IPS-15b (cell line): ENCODE results near the gene ATG9A.

Experiments used
- H3K27me3 ChIP-seq: one replicate; pipeline ENCODE4 v1.6.1; 2013; ENCODE audit warnings: low read length; ENCODE audit not compliant: control insufficient read depth, insufficient read depth
- H3K36me3 ChIP-seq: one replicate; pipeline ENCODE4 v1.6.1; 2013; ENCODE audit warnings: low read length; ENCODE audit not compliant: control insufficient read depth, insufficient read depth
- H3K4me1 ChIP-seq: one replicate; pipeline ENCODE4 v1.6.1; 2013; ENCODE audit warnings: mild to moderate bottlenecking, low read length; ENCODE audit not compliant: control insufficient read depth, insufficient read depth
- H3K4me3 ChIP-seq: one replicate; pipeline ENCODE4 v1.5.1; 2013; ENCODE audit warnings: low read depth, low read length
- H3K9ac ChIP-seq: one replicate; pipeline ENCODE4 v1.6.1; 2013; ENCODE audit warnings: low read depth, mild to moderate bottlenecking, low read length
- H3K9me3 ChIP-seq: one replicate; pipeline ENCODE4 v1.6.1; 2013; ENCODE audit warnings: mild to moderate bottlenecking, low read length; ENCODE audit not compliant: control insufficient read depth, insufficient read depth

The ATG9A gene

DNA sequence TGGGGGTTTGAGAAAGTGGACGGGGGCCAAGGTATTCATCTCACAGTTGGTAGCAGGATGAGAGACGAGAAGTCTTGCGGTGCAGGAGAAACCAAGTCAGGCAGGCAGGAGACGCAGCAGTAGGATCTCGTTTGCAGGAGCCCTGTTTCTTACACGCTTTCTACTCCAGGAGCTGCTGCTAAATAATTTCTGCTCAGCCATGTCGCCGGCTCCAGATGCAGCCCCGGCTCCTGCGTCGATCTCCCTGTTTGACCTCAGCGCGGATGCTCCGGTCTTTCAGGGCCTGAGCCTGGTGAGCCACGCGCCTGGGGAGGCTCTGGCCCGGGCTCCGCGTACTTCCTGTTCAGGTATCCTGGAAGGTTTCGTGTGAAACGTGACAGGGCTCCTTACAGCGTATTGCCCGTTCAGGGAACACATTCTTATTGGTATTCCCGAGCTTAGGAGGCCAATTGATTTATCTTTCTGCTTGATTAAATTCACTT is 664 bp upstream of the ATG9A start:
- peaks cover 29% of the 10 kb centered on the region for H3K36me3 ChIP-seq
- no peaks in the 10 kb centered on the region for H3K9me3 ChIP-seq

DNA sequence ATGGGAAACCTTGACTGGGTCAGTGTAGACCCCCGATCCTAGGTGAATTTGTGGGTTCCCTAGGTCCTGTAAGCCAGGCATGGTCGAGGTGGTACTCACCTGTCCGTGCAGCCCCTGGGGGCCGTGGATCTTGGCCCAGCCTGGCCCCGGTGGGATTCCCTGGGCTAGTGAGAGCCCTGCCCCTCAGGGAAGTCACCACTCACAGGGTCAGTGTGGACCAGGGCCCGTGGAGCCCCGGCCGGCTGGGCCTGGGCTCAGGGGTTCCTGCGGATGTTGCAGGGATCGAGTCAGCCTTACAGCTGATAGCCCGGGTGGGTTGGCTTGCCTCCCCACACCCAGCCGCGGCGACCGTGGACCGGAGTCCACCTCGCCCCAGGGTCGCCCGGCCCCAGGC is 528 bp downstream of the ATG9A start:
- H3K9ac ChIP-seq = peak overlapping the region; percentile 76
- peak overlapping the region; percentile 98 for H3K4me3 ChIP-seq
- peaks cover 35% of the 10 kb centered on the region for H3K36me3 ChIP-seq
- no peaks in the 10 kb centered on the region for H3K4me1 ChIP-seq
- H3K9me3 ChIP-seq = no peaks in the 10 kb centered on the region
- no peaks in the 10 kb centered on the region for H3K27me3 ChIP-seq

More for the DNA sequence above, 664 bp upstream of the ATG9A start:
- H3K4me3 ChIP-seq = peak overlapping the region; percentile 98
- no peaks in the 10 kb centered on the region for H3K27me3 ChIP-seq
- H3K4me1 ChIP-seq = no peaks in the 10 kb centered on the region
- H3K9ac ChIP-seq = peak overlapping the region; percentile 90

DNA sequence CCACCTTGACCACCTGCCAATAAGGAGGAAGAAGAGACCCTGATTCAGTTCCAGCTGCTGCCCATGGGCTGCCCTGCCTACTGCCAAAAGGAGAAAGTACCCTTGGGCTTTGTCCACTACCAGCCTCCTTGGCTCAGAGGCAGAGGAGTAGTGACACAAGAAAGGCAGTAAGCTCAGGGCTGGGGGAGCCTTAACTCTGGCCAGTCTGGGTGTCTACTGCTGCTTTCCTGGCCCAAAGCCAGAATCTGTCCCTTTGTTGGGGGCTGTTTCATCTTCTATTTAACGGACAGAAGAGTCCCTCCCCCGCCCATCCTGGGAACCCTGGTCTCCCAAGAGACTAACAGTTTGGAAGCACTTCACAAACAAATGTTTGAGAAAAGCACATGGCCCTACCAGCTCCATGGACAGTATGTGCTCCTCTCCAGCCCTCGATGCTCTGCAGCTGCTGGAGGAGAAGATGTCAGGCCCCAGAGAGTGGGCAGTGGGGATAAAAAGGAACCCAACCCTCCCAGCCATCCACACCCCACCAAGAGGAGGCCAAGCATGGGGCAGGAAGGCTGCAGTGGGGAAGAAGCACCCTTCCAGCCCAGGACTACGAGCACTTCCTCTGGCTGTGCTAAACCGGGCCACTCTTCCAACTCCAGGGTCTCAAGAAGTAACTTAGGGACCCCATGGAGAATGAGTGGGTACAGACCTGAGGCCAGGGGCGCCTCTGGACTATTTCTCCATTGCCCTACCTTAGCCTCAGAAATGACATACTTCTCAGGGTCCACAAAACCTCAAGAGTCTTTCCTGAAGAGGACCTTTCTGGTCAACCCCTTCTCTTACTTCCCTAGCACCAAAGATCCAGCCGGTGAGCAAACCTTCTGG is 1.2 kb downstream of the ATG9A start:
- peak overlapping the region; percentile 98 for H3K4me3 ChIP-seq
- peak overlapping the region; percentile 76 for H3K9ac ChIP-seq
- H3K9me3 ChIP-seq = no peaks in the 10 kb centered on the region
- peaks cover 36% of the 10 kb centered on the region for H3K36me3 ChIP-seq
- no peaks in the 10 kb centered on the region for H3K4me1 ChIP-seq
- no peaks in the 10 kb centered on the region for H3K27me3 ChIP-seq

DNA sequence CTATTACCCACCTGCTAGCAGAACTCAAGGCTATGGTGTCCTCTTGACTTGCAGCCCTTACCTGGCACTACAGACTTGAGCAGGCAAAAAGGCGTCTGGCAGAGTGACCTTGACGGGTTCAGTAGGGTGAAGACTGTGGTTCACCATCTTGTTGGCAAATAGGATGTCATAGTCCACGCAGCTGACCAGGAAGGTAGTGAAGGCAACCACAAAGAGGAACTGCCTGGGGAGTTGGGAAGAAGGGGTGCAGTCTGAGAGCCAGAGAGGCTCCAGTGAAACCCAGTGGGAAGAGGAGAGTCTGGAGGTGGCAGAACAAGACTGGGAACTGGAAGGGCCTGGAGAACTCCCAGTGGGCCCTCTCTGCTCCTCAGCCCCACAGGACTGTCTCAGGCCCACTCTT is 4.1 kb downstream of the ATG9A start:
- no peaks in the 10 kb centered on the region for H3K9me3 ChIP-seq
- no peak overlapping the region for H3K4me3 ChIP-seq
- peaks cover 28% of the 10 kb centered on the region for H3K36me3 ChIP-seq
- H3K9ac ChIP-seq = no peak overlapping the region
- no peaks in the 10 kb centered on the region for H3K4me1 ChIP-seq
- no peaks in the 10 kb centered on the region for H3K27me3 ChIP-seq

DNA sequence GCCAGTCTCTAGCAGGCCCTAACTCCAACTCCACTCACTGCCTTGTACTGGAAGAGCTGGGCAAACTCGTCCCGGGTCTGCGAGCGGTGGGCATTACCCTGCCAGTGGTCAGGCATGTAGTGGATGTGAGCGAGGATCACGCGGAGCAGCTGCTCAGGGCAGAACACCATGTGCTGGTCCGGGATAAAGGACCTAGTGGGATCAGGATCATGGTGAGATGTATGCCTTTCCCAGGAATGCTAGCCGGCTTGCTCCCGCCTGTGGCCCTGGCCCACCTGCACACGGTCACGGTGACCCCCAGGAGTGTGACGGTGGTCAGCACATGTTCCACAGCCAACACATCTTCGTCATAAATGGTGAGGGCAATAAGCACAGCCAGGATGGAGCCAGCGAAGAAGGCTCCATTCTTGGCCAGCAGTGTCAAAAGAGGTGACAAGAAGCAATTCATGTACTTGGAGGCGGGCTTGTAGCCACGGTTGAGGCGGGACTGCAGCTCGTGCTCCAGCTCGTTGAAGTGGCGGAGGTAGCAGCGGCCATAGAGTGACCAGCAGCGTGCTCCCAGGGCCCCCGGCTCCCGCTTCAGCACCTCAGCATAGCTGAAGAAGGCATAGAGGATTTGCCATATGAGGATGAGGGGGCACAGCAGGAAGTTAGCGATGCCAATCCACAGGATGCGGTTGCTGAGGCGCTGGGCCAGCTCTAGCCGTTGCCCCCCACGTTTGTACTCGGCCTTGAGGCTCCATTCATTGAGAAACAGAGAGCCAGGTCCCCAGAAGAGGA is 5.4 kb downstream of the ATG9A start:
- Histone ChIP-seq H3K4me3 (no peak overlapping the region), H3K9ac (no peak overlapping the region), H3K4me1 (peaks cover 3% of the 10 kb centered on the region), H3K36me3 (peaks cover 29% of the 10 kb centered on the region), H3K27me3 (no peaks in the 10 kb centered on the region), H3K9me3 (no peaks in the 10 kb centered on the region)

DNA sequence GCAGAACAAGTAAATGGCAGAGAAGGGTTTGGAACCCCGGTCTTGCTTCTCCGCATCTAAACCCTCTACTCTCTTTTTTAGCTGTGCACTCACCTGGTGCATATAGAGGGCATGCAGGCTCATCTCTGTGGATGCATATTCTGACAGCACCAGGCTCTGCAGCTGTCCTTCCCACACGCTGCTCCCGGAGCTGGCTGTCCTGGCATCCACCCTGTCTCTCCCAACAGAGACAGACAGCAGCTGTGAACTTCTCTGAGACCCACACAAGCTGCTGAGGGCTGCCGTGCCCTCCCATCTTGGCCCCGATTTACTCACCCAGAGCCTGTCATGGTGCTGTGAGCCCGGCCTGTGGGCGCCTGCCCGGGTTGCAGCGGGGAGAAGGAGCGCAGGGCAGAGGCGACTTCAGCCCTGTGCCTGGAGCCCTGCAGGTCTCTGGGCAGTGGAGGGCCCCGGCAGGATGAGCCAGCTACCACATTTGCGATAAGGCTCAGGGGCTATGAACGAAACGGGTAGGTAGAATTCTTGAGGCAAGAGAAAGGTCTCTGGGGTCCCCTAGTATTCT is 7.4 kb downstream of the ATG9A start:
- Histone ChIP-seq H3K4me3 (no peak overlapping the region), H3K9ac (no peak overlapping the region), H3K4me1 (peaks cover 3% of the 10 kb centered on the region), H3K36me3 (peaks cover 29% of the 10 kb centered on the region), H3K27me3 (no peaks in the 10 kb centered on the region), H3K9me3 (no peaks in the 10 kb centered on the region)

DNA sequence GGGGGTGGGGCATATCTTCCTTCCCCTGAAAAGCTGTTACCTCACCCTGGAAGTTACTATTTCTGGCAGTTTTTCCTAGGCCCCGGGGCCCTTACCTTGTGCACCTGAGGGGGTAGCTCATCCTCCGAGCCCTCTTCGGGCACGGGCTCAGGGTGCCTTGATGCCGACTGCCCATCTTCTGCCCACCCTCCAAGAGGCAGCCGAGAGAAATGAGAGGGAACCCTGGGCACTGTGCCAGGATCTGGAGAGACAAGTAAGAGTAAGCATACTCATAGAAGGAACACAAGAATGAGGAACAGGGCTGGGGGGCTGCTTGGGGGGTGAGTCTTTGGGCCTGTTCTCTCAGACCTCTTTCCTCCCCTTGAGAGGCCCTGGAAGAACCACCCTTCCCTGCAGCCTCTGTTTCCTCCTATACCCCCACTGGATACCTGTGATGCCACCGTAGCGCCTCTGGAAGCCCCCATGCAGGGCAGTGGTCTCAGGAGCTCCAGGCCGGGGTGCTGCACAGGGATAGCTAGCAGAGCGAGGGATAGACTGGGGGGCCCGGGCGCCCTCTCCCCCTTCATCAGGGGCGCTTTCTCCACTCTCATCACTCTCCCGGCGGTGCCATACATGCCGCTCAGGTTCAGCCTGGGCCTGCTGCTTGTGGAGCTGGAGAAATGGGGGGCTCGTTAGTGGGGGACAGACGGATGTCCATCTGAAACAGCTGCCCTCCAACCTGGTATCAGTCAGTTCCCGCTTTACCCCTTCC is 8.6 kb downstream of the ATG9A start:
- no peaks in the 10 kb centered on the region for H3K27me3 ChIP-seq
- no peak overlapping the region for H3K4me3 ChIP-seq
- H3K9me3 ChIP-seq = no peaks in the 10 kb centered on the region
- H3K36me3 ChIP-seq = peaks cover 29% of the 10 kb centered on the region
- peaks cover 5% of the 10 kb centered on the region for H3K4me1 ChIP-seq
- no peak overlapping the region for H3K9ac ChIP-seq

DNA sequence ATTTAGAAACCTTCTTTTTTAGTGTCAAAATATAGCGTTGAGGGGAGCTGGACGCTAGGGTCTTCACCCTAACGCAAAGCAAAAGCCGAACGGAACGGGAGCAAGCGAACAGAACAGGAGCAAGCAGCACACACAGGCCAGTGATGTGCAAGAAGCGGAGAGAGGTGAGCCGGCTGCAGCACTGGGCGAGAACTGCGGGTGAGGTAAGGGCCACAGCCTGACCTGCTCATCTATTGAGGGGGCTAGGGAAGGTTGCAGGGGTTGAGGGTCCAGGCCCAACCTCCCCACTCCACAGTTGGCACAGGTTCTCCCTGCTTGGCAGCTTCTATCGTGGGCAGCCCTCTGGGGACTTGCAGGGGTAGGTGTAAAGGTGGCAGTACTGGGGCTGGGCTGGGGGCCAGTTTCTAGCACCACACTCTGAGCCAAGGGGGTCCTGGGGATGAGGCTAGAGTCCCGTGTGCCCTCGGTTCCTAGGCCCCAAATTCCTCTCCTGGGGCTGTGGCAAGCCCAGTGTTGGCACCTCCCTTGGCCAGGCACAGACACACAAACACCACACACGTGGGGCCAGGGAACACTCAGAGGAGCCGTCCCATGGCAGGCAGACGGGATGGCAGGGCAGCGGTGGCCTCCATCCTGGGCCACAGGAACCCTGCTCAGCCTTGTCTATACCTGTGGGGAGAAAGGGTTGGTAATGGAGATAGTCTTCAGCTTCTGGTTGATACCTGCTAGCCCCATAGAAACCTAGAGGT is 9.5 kb downstream of the ATG9A start:
- H3K4me3 ChIP-seq = no peak overlapping the region
- peaks cover 5% of the 10 kb centered on the region for H3K4me1 ChIP-seq
- H3K9me3 ChIP-seq = no peaks in the 10 kb centered on the region
- no peaks in the 10 kb centered on the region for H3K27me3 ChIP-seq
- peak overlapping the region; percentile 47 for H3K9ac ChIP-seq
- H3K36me3 ChIP-seq = peaks cover 21% of the 10 kb centered on the region

DNA sequence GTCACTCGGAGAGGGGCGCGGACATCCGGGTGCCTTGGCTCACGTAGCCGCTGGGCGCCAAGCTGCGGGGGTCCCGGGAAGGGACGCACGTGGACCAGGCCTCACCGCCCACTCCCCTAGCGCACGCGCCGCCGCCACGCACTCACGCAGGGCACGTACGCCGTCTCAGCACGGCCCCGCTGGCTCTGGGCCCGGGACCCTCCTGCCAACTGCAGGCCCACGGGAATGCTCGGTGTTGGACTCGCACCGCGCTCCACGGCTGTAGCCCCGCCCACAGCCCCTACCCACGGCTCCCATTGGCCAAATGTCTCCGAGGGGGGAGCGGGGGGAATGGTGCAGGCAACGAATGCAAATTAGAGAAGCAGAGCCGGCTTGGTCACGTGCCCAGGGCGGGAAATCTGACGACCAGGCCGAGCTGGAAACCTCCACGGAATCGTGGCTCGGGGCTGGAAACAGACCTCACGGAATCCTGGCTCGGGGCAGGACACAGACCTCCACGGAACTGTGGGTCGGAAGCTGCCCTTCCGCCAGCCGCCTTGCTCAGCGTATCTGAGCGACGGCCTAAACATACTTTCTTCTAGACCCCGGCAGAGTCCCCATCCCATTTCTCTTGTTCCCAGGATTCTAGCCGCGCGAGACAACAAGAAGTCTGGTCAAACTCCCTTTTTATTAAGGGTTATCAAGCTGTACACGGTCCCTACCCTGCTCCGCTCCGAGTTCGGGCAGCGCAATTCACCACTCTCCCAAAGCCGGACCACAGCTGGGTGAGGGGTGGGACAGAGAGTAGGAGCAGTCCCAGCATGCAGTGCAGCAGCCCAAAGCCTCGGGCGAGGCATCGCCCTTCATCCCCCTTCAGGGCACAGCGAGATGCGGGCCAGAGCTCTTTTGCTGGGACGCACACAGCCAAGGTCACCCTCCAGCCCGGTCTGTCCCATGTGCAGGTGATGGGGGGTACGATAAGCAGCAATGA is 10.4 kb downstream of the ATG9A start, which contains the start of gene ABCB6:
TSS of gene ABCB6 (minus strand) at position 227 of the 970 bp plus-strand sequence. CDS start 285 bp downstream, outside the sequence.
- Histone ChIP-seq H3K27me3 (no peaks in the 10 kb centered on the region), H3K36me3 (peaks cover 16% of the 10 kb centered on the region), H3K9me3 (no peaks in the 10 kb centered on the region), H3K4me3 (peak within 1 kb of the TSS; percentile 79), H3K9ac (peak within 1 kb of the TSS; percentile 47), H3K4me1 (peaks cover 5% of the 10 kb centered on the region)

DNA sequence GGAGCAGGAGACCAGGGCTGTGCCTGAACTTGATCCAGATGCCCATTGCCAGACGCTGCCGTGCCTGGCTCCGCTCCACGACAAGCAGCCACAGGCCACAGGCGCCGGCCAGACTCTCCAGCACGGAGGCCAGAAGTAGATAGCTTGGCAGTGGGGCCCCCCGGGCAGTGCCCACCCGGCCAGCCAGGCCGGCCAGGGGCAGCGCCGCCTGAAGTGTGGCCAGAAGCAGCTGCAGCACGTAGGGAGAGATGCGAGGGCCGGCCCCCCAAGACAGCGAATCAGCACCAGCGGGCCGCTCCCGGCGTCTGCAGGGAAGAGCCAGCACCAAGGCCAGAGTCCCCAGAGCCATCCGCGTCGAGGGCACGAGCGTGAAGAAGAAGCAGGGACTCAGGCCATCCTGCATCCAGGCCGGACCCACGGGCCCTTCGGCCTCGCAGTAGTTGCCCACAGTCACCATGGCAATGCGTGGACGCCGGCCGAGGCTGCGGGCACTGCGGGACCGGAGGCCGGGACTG is 11.2 kb downstream of the ATG9A start:
- Histone ChIP-seq H3K4me1 (peaks cover 5% of the 10 kb centered on the region), H3K9ac (no peak overlapping the region), H3K36me3 (peaks cover 9% of the 10 kb centered on the region), H3K27me3 (no peaks in the 10 kb centered on the region), H3K9me3 (no peaks in the 10 kb centered on the region), H3K4me3 (peak overlapping the region; percentile 79)
